GM23338 (cell line): ENCODE data around the gene COL24A1. TPM values are rescaled to one million over a fixed set of nuclear protein-coding genes. Genes with fewer than 3 reads are reported as not detected.
A peak's percentile ranks its signal among the peaks of the same experiment; 100 is the strongest.

Experiments
- ATAC-seq: fragments of 200-7000 bp; cut with Tn5 transposase; 3 replicates; pipeline ENCODE4 v1.9.1; 2020
- DNase-seq: peaks from one replicate; pipeline ENCODE4 v3.0.0-alpha.2; 2015; ENCODE audit warnings: low spot score
- H2AFZ ChIP-seq: fragments of 200-600 bp; sonication (generic); 2 replicates; pipeline ENCODE4 v1.8.0; 2016; ENCODE audit warnings: antibody characterized with exemption, mild to moderate bottlenecking, moderate library complexity
- H3F3A ChIP-seq: fragments of 200-600 bp; sonication (generic); replicated peaks from 2 replicates; pipeline ENCODE4 v1.8.0; 2017; ENCODE audit warnings: antibody characterized with exemption, mixed run types, low read depth
- H3K27ac ChIP-seq: fragments of 200-600 bp; sonication (generic); 2 replicates; pipeline ENCODE4 v1.6.1; 2016; ENCODE audit warnings: low read depth
- H3K27me3 ChIP-seq: fragments of 200-600 bp; sonication (generic); 2 replicates; pipeline ENCODE4 v1.8.0; 2016; ENCODE audit warnings: mild to moderate bottlenecking, mixed run types, moderate library complexity; ENCODE audit not compliant: insufficient read depth
- H3K36me3 ChIP-seq: fragments of 200-600 bp; sonication (generic); 2 replicates; pipeline ENCODE4 v1.8.0; 2016; ENCODE audit warnings: mild to moderate bottlenecking; ENCODE audit not compliant: insufficient read depth
- H3K4me1 ChIP-seq: fragments of 200-600 bp; sonication (generic); 2 replicates; pipeline ENCODE4 v1.8.0; 2016; ENCODE audit warnings: mild to moderate bottlenecking, moderate library complexity; ENCODE audit not compliant: insufficient read depth
- H3K4me2 ChIP-seq: fragments of 200-600 bp; sonication (generic); 2 replicates; pipeline ENCODE4 v1.7.1; 2017; ENCODE audit warnings: mixed run types
- H3K4me3 ChIP-seq: fragments of 200-600 bp; sonication (generic); 2 replicates; pipeline ENCODE4 v1.6.1; 2016; ENCODE audit warnings: mixed run types
- H3K79me2 ChIP-seq: fragments of 200-600 bp; sonication (generic); replicated peaks from 2 replicates; pipeline ENCODE4 v1.8.0; 2017; ENCODE audit warnings: mild to moderate bottlenecking; ENCODE audit not compliant: insufficient read depth
- H3K9me2 ChIP-seq: fragments of 200-600 bp; sonication (generic); 2 replicates; pipeline ENCODE4 v1.8.0; 2017; ENCODE audit not compliant: insufficient read depth
- H4K20me1 ChIP-seq: fragments of 200-600 bp; sonication (generic); replicated peaks from 2 replicates; pipeline ENCODE4 v1.8.0; 2017; ENCODE audit warnings: mild to moderate bottlenecking; ENCODE audit not compliant: insufficient read depth
- H3K27ac Mint-ChIP-seq: 2 replicates; pipeline ENCODE4 v1.8.0; 2020; ENCODE audit warnings: inconsistent platforms, mild to moderate bottlenecking, moderate library complexity, mixed read lengths
- H3K27me3 Mint-ChIP-seq: 3 replicates; pipeline ENCODE4 v1.8.0; 2022; ENCODE audit warnings: low read depth, mild to moderate bottlenecking, moderate library complexity, mixed read lengths, inconsistent platforms; ENCODE audit not compliant: insufficient read depth, poor library complexity
- H3K36me3 Mint-ChIP-seq: 3 replicates; pipeline ENCODE4 v1.8.0; 2021; ENCODE audit warnings: low read depth, mild to moderate bottlenecking, inconsistent platforms, moderate library complexity, mixed read lengths
- H3K4me1 Mint-ChIP-seq: 3 replicates; pipeline ENCODE4 v1.8.0; 2020; ENCODE audit warnings: mild to moderate bottlenecking, inconsistent platforms, mixed read lengths
- H3K4me3 Mint-ChIP-seq: 3 replicates; pipeline ENCODE4 v1.8.0; 2021; ENCODE audit warnings: moderate library complexity, mild to moderate bottlenecking, inconsistent platforms, mixed read lengths
- H3K9me3 Mint-ChIP-seq: 3 replicates; pipeline ENCODE4 v1.8.0; 2020; ENCODE audit warnings: moderate library complexity, mild to moderate bottlenecking, inconsistent platforms, mixed read lengths
- CREB1 ChIP-seq: fragments of 250-450 bp; sonication (Bioruptor Pico); IDR thresholded peaks from 2 replicates; pipeline ENCODE4 v1.5.0; 2020; ENCODE audit warnings: low read depth, mild to moderate bottlenecking, moderate library complexity
- EZH2 ChIP-seq: fragments of 200-600 bp; sonication (generic); IDR thresholded peaks from one replicate; pipeline ENCODE4 v1.8.0; 2017; ENCODE audit warnings: antibody characterized with exemption, mild to moderate bottlenecking, low read depth; ENCODE audit not compliant: unreplicated experiment
- EZH2phosphoT487 ChIP-seq: fragments of 200-600 bp; sonication (generic); IDR thresholded peaks from one replicate; pipeline ENCODE4 v1.8.1; 2018; ENCODE audit warnings: antibody characterized with exemption; ENCODE audit not compliant: unreplicated experiment
- JUNB ChIP-seq: IDR thresholded peaks from one replicate; pipeline ENCODE4 v1.6.1; 2016; ENCODE audit warnings: antibody characterized with exemption; ENCODE audit not compliant: unreplicated experiment
- POLR2AphosphoS5 ChIP-seq: IDR thresholded peaks from 2 replicates; pipeline ENCODE4 v1.6.1; 2016; ENCODE audit warnings: antibody characterized with exemption, low read depth
- STAT1 ChIP-seq: IDR thresholded peaks from one replicate; pipeline ENCODE4 v1.6.1; 2016; ENCODE audit warnings: antibody characterized with exemption; ENCODE audit not compliant: unreplicated experiment
- ZNF331 ChIP-seq: fragments of 250-450 bp; sonication (Bioruptor Pico); IDR thresholded peaks from 2 replicates; pipeline ENCODE4 v1.5.0; 2020; ENCODE audit warnings: low read depth, mild to moderate bottlenecking, moderate library complexity
- polyA plus RNA-seq: library from polyadenylated mRNA; unstranded; fragments of >200 nt; fragmentation: Nextera tagmentation; extraction: Ambion mirVana; gene quantifications from 2 replicates; pipeline ENCODE4 v1.2.1, GENCODE V29; 2016
- total RNA-seq: library from RNA; depleted of rRNA; stranded (reverse); fragments of >200 nt; shearing (Covaris generic); gene quantifications from 2 replicates; pipeline ENCODE4 v1.2.3, GENCODE V29; 2014
- TF ChIP-seq, protein P1 (sequence below), 2 experiments: fragments of 200-600 bp in 1 of 2; sonication (generic) in 1 of 2; conservative IDR thresholded peaks; 2 replicates each; pipeline versions ENCODE4 v1.5.1 to v1.6.1; 2016 to 2017; ENCODE audit warnings: antibody characterized with exemption in 2 of 2, low read depth in 2 of 2, mild to moderate bottlenecking in 2 of 2, moderate library complexity in 1 of 2
- TF ChIP-seq, protein P2 (sequence below): fragments of 250-450 bp; sonication (Bioruptor Pico); IDR thresholded peaks from 2 replicates; pipeline ENCODE4 v1.5.0; 2020; ENCODE audit warnings: mild to moderate bottlenecking, moderate library complexity
- TF ChIP-seq, protein P3 (sequence below): IDR thresholded peaks from 2 replicates; pipeline ENCODE4 v1.6.1; 2016; ENCODE audit warnings: antibody characterized with exemption

The COL24A1 gene
- total and polyA plus RNA-seq, 2 experiments from 2014 or later: 1.2 to 2.1 TPM

DNA sequence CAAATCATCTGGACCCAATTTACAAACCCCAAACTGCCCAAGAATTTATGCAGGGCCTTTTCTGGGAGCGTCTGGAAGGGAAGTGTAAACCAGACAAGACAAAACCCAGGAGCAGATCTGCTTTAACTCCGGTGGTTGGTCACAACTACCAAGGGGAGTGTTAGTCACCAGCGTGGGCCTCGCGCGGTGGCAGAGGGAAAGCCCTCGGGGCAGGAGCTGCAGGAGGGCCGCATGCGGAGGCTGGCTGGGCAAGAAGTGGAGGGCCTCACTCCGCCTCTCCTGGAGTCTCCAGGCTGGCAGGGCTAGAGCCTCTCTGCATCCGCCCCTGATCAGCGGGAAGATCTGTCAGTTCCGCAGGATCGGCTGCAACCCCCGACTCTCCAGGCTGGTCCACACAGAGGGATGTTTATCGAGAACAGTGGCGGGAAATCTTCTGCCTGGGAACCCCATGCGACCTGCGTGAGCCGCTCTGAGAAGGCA, 2.0 kb downstream of the COL24A1 start:
- Histone ChIP-seq H3K9me2 (no peaks in the 10 kb centered on the region), H3K4me3 (peak overlapping the region; percentile 76), H3K27me3 (peaks cover 52% of the 10 kb centered on the region), H2AFZ (peak overlapping the region; percentile 99), H3K79me2 (no peaks in the 10 kb centered on the region), H3K27ac (no peak overlapping the region), H3K4me1 (peaks cover 13% of the 10 kb centered on the region), H3K36me3 (no peaks in the 10 kb centered on the region), H3K4me2 (peak overlapping the region; percentile 95), H3F3A (peaks cover 5% of the 10 kb centered on the region; the same call in 1 of the 2 replicates), H4K20me1 (no peaks in the 10 kb centered on the region)
- no peak overlapping the region for H3K27ac Mint-ChIP-seq
- H3K27me3 Mint-ChIP-seq: peaks cover 37% of the 10 kb centered on the region
- ATAC-seq (peak; percentile 46), DNase-seq (peak; percentile 57)
- H3K36me3 Mint-ChIP-seq: no peaks in the 10 kb centered on the region; the same call in 1 of the 3 replicates
- no peaks in the 10 kb centered on the region for H3K9me3 Mint-ChIP-seq
- no peak for TF ChIP-seq CREB1 (CRISPR knock-in tag)
- TF ChIP-seq EZH2: no peak
- TF ChIP-seq, protein P1, sequence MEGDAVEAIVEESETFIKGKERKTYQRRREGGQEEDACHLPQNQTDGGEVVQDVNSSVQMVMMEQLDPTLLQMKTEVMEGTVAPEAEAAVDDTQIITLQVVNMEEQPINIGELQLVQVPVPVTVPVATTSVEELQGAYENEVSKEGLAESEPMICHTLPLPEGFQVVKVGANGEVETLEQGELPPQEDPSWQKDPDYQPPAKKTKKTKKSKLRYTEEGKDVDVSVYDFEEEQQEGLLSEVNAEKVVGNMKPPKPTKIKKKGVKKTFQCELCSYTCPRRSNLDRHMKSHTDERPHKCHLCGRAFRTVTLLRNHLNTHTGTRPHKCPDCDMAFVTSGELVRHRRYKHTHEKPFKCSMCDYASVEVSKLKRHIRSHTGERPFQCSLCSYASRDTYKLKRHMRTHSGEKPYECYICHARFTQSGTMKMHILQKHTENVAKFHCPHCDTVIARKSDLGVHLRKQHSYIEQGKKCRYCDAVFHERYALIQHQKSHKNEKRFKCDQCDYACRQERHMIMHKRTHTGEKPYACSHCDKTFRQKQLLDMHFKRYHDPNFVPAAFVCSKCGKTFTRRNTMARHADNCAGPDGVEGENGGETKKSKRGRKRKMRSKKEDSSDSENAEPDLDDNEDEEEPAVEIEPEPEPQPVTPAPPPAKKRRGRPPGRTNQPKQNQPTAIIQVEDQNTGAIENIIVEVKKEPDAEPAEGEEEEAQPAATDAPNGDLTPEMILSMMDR (conservative IDR thresholded peaks at IDR 0.05; ENCODE audit: low read depth in 2 of 2): no peak
- TF ChIP-seq EZH2phosphoT487: peak; percentile 30
- TF ChIP-seq ZNF331 (CRISPR knock-in tag): no peak
- H3K4me3 Mint-ChIP-seq: peak overlapping the region; percentile 72
- H3K4me1 Mint-ChIP-seq: peaks cover 12% of the 10 kb centered on the region

DNA sequence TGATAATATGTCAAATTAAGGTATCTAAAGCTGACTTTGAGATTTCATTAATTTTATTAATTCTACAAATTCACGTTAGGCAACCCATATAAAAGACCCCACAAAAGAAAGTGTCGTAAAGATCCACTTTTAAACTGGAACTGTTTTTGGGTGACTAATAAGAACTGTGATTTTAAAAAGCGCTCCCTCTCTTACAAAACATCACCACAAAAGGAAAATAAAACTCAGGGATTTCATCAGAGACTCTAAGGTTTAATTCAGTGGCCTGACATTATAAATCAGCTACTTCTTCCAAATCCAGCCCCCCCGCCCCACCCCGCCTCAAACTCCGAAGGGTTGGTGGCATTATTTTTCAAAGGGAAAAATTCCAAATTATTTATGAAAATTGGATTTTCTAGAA, 2.7 kb downstream of the COL24A1 start:
- DNase-seq (no peak), ATAC-seq (no peak)
- no peak overlapping the region for H3K27ac ChIP-seq
- H3K36me3 ChIP-seq: no peaks in the 10 kb centered on the region
- H3K79me2 ChIP-seq: no peaks in the 10 kb centered on the region
- Mint-ChIP-seq H3K4me1 (peaks cover 12% of the 10 kb centered on the region), H3K36me3 (no peaks in the 10 kb centered on the region; the same call in 1 of the 3 replicates), H3K27ac (no peak overlapping the region), H3K4me3 (no peak overlapping the region), H3K27me3 (peaks cover 37% of the 10 kb centered on the region), H3K9me3 (no peaks in the 10 kb centered on the region)
- peaks cover 13% of the 10 kb centered on the region for H3K4me1 ChIP-seq
- H2AFZ ChIP-seq: no peak overlapping the region
- peaks cover 52% of the 10 kb centered on the region for H3K27me3 ChIP-seq
- H4K20me1 ChIP-seq: no peaks in the 10 kb centered on the region
- peaks cover 5% of the 10 kb centered on the region; the same call in 1 of the 2 replicates for H3F3A ChIP-seq
- H3K4me2 ChIP-seq: no peak overlapping the region
- no peak overlapping the region for H3K4me3 ChIP-seq
- no peaks in the 10 kb centered on the region for H3K9me2 ChIP-seq
- TF ChIP-seq, protein P2, sequence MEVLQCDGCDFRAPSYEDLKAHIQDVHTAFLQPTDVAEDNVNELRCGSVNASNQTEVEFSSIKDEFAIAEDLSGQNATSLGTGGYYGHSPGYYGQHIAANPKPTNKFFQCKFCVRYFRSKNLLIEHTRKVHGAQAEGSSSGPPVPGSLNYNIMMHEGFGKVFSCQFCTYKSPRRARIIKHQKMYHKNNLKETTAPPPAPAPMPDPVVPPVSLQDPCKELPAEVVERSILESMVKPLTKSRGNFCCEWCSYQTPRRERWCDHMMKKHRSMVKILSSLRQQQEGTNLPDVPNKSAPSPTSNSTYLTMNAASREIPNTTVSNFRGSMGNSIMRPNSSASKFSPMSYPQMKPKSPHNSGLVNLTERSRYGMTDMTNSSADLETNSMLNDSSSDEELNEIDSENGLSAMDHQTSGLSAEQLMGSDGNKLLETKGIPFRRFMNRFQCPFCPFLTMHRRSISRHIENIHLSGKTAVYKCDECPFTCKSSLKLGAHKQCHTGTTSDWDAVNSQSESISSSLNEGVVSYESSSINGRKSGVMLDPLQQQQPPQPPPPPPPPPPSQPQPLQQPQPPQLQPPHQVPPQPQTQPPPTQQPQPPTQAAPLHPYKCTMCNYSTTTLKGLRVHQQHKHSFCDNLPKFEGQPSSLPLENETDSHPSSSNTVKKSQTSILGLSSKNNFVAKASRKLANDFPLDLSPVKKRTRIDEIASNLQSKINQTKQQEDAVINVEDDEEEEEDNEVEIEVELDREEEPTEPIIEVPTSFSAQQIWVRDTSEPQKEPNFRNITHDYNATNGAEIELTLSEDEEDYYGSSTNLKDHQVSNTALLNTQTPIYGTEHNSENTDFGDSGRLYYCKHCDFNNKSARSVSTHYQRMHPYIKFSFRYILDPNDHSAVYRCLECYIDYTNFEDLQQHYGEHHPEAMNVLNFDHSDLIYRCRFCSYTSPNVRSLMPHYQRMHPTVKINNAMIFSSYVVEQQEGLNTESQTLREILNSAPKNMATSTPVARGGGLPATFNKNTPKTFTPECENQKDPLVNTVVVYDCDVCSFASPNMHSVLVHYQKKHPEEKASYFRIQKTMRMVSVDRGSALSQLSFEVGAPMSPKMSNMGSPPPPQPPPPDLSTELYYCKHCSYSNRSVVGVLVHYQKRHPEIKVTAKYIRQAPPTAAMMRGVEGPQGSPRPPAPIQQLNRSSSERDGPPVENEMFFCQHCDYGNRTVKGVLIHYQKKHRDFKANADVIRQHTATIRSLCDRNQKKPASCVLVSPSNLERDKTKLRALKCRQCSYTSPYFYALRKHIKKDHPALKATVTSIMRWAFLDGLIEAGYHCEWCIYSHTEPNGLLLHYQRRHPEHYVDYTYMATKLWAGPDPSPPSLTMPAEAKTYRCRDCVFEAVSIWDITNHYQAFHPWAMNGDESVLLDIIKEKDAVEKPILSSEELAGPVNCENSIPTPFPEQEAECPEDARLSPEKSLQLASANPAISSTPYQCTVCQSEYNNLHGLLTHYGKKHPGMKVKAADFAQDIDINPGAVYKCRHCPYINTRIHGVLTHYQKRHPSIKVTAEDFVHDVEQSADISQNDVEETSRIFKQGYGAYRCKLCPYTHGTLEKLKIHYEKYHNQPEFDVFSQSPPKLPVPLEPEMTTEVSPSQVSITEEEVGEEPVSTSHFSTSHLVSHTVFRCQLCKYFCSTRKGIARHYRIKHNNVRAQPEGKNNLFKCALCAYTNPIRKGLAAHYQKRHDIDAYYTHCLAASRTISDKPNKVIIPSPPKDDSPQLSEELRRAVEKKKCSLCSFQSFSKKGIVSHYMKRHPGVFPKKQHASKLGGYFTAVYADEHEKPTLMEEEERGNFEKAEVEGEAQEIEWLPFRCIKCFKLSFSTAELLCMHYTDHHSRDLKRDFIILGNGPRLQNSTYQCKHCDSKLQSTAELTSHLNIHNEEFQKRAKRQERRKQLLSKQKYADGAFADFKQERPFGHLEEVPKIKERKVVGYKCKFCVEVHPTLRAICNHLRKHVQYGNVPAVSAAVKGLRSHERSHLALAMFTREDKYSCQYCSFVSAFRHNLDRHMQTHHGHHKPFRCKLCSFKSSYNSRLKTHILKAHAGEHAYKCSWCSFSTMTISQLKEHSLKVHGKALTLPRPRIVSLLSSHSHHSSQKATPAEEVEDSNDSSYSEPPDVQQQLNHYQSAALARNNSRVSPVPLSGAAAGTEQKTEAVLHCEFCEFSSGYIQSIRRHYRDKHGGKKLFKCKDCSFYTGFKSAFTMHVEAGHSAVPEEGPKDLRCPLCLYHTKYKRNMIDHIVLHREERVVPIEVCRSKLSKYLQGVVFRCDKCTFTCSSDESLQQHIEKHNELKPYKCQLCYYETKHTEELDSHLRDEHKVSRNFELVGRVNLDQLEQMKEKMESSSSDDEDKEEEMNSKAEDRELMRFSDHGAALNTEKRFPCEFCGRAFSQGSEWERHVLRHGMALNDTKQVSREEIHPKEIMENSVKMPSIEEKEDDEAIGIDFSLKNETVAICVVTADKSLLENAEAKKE (CRISPR knock-in tag): no peak
- TF ChIP-seq, protein P3, sequence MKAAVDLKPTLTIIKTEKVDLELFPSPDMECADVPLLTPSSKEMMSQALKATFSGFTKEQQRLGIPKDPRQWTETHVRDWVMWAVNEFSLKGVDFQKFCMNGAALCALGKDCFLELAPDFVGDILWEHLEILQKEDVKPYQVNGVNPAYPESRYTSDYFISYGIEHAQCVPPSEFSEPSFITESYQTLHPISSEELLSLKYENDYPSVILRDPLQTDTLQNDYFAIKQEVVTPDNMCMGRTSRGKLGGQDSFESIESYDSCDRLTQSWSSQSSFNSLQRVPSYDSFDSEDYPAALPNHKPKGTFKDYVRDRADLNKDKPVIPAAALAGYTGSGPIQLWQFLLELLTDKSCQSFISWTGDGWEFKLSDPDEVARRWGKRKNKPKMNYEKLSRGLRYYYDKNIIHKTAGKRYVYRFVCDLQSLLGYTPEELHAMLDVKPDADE: no peak
- TF ChIP-seq STAT1: no peak
- TF ChIP-seq JUNB: no peak
- no peak for TF ChIP-seq CREB1 (CRISPR knock-in tag)
- TF ChIP-seq POLR2AphosphoS5: no peak
- TF ChIP-seq, protein P1 (conservative IDR thresholded peaks at IDR 0.05; ENCODE audit: low read depth in 2 of 2): no peak
- TF ChIP-seq ZNF331 (CRISPR knock-in tag): no peak
